ENCODE measurements around the gene UBXN4.
"Not testable (repeated sequence)": the region's sequence is repeated elsewhere in the genome, so short reads cannot be mapped to it uniquely, and the experiment has no call there.

UBXN4 gene

GRCh38 chr2:135773319-135773718, 31.7 kb downstream of the UBXN4 start:
- no peak for DNase-seq

- peak; percentile 45 for DNase-seq
These were observed 32.3 kb downstream of the UBXN4 start for GRCh38 chr2:135773917-135774316.

- no peak for DNase-seq
These were observed 33.8 kb downstream of the UBXN4 start for GRCh38 chr2:135775420-135775819.

GRCh38 chr2:135776367-135776766, 34.7 kb downstream of the UBXN4 start:
- DNase-seq: no peak

GRCh38 chr2:135782231-135782630, 40.6 kb downstream of the UBXN4 start:
- no peak for DNase-seq

- no peak for DNase-seq
These were observed 41.8 kb downstream of the UBXN4 start for GRCh38 chr2:135783439-135783838.

GRCh38 chr2:135785032-135785431, 43.4 kb downstream of the UBXN4 start:
- no peak for DNase-seq

- peak; percentile 90 for DNase-seq
These were observed 45.2 kb downstream of the UBXN4 start for GRCh38 chr2:135786823-135787222.

- no peak for DNase-seq
These were observed 48.8 kb downstream of the UBXN4 start for GRCh38 chr2:135790423-135790822.

GRCh38 chr2:135791418-135792190, 49.9 kb downstream of the UBXN4 start:
- peak; percentile 40 for DNase-seq

GRCh38 chr2:135792401-135793150, 50.9 kb downstream of the UBXN4 start:
- DNase-seq: no peak

GRCh38 chr2:135795641-135796040, 54.0 kb downstream of the UBXN4 start:
- DNase-seq: not testable (repeated sequence)

- DNase-seq: no peak
These were observed 55.0 kb downstream of the UBXN4 start for GRCh38 chr2:135796606-135797005.

- peak; percentile 72 for DNase-seq
These were observed 56.0 kb downstream of the UBXN4 start for GRCh38 chr2:135797497-135798274.

- no peak for DNase-seq
These were observed 56.6 kb downstream of the UBXN4 start for GRCh38 chr2:135798275-135798705.

GRCh38 chr2:135798762-135799161, 57.1 kb downstream of the UBXN4 start:
- no peak for DNase-seq

- DNase-seq: no peak
These were observed 58.1 kb downstream of the UBXN4 start for GRCh38 chr2:135799738-135800137.

GRCh38 chr2:135800513-135801460, 59.1 kb downstream of the UBXN4 start:
- no peak for DNase-seq

- DNase-seq: no peak
These were observed 60.7 kb downstream of the UBXN4 start for GRCh38 chr2:135802350-135802749.

GRCh38 chr2:135803278-135803677, 61.6 kb downstream of the UBXN4 start:
- DNase-seq: no peak

GRCh38 chr2:135807874-135808273, 66.2 kb downstream of the UBXN4 start:
- not testable (repeated sequence) for DNase-seq

GRCh38 chr2:135812907-135813511, 71.4 kb downstream of the UBXN4 start:
- no peak for DNase-seq

Data from fibroblast of skin of right quadriceps (primary cell).